ENCODE data around the gene RFC2. TPM values are rescaled to one million over a fixed set of nuclear protein-coding genes. Genes with fewer than 3 reads are reported as not detected.

The RFC2 gene
- total and polyA plus RNA-seq, 10 of the 15 experiments (the other 5 are each of a cell fraction or from before 2014, with no cell fraction given): 25.8 to 145 (median 90.9) TPM

DNA sequence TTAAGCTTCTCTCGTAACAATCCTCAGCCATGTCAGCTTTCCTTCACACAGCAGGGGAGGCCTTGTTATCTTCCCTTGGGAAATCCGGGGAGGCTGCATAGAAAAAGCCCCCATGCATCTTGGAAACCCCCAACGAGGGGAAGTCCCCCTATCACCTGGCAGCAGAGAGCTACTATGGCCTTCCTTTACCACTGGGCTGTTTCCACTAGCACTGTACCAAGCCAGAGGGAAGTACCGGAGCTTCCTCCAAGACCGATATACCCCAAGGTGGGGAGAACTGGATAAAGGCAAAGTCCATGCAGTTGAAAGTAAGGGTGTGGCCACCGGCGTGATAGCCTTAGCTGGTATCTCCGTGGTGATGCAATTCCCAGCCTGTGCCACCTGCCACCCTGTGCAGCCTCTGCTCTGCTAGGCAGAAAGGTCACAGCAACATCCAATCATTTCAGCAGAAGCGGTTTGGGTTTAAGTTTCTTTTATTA, 30.6 kb upstream of the RFC2 start (continued):
- TF ChIP-seq, protein P1, sequence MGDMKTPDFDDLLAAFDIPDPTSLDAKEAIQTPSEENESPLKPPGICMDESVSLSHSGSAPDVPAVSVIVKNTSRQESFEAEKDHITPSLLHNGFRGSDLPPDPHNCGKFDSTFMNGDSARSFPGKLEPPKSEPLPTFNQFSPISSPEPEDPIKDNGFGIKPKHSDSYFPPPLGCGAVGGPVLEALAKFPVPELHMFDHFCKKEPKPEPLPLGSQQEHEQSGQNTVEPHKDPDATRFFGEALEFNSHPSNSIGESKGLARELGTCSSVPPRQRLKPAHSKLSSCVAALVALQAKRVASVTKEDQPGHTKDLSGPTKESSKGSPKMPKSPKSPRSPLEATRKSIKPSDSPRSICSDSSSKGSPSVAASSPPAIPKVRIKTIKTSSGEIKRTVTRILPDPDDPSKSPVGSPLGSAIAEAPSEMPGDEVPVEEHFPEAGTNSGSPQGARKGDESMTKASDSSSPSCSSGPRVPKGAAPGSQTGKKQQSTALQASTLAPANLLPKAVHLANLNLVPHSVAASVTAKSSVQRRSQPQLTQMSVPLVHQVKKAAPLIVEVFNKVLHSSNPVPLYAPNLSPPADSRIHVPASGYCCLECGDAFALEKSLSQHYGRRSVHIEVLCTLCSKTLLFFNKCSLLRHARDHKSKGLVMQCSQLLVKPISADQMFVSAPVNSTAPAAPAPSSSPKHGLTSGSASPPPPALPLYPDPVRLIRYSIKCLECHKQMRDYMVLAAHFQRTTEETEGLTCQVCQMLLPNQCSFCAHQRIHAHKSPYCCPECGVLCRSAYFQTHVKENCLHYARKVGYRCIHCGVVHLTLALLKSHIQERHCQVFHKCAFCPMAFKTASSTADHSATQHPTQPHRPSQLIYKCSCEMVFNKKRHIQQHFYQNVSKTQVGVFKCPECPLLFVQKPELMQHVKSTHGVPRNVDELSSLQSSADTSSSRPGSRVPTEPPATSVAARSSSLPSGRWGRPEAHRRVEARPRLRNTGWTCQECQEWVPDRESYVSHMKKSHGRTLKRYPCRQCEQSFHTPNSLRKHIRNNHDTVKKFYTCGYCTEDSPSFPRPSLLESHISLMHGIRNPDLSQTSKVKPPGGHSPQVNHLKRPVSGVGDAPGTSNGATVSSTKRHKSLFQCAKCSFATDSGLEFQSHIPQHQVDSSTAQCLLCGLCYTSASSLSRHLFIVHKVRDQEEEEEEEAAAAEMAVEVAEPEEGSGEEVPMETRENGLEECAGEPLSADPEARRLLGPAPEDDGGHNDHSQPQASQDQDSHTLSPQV (IDR thresholded peaks at IDR 0.05): no peak
- no peak for TF ChIP-seq ATF7 (IDR thresholded peaks at IDR 0.05; ENCODE audit: low read depth)
- TF ChIP-seq IKZF2 (IDR thresholded peaks at IDR 0.05): peak; percentile 97
- TF ChIP-seq, protein P2, sequence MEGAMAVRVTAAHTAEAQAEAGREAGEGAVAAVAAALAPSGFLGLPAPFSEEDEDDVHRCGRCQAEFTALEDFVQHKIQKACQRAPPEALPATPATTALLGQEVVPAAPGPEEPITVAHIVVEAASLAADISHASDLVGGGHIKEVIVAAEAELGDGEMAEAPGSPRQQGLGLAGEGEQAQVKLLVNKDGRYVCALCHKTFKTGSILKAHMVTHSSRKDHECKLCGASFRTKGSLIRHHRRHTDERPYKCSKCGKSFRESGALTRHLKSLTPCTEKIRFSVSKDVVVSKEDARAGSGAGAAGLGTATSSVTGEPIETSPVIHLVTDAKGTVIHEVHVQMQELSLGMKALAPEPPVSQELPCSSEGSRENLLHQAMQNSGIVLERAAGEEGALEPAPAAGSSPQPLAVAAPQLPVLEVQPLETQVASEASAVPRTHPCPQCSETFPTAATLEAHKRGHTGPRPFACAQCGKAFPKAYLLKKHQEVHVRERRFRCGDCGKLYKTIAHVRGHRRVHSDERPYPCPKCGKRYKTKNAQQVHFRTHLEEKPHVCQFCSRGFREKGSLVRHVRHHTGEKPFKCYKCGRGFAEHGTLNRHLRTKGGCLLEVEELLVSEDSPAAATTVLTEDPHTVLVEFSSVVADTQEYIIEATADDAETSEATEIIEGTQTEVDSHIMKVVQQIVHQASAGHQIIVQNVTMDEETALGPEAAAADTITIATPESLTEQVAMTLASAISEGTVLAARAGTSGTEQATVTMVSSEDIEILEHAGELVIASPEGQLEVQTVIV (IDR thresholded peaks at IDR 0.05; ENCODE audit: borderline replicate concordance, partially characterized antibody): no peak
- TF ChIP-seq TCF3 (IDR thresholded peaks at IDR 0.05; ENCODE audit: borderline replicate concordance, insufficient read depth, low read depth, low read length): peak; percentile 48; the same call in 1 of the 2 replicates
- TF ChIP-seq, protein P3, sequence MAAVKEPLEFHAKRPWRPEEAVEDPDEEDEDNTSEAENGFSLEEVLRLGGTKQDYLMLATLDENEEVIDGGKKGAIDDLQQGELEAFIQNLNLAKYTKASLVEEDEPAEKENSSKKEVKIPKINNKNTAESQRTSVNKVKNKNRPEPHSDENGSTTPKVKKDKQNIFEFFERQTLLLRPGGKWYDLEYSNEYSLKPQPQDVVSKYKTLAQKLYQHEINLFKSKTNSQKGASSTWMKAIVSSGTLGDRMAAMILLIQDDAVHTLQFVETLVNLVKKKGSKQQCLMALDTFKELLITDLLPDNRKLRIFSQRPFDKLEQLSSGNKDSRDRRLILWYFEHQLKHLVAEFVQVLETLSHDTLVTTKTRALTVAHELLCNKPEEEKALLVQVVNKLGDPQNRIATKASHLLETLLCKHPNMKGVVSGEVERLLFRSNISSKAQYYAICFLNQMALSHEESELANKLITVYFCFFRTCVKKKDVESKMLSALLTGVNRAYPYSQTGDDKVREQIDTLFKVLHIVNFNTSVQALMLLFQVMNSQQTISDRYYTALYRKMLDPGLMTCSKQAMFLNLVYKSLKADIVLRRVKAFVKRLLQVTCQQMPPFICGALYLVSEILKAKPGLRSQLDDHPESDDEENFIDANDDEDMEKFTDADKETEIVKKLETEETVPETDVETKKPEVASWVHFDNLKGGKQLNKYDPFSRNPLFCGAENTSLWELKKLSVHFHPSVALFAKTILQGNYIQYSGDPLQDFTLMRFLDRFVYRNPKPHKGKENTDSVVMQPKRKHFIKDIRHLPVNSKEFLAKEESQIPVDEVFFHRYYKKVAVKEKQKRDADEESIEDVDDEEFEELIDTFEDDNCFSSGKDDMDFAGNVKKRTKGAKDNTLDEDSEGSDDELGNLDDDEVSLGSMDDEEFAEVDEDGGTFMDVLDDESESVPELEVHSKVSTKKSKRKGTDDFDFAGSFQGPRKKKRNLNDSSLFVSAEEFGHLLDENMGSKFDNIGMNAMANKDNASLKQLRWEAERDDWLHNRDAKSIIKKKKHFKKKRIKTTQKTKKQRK (IDR thresholded peaks at IDR 0.05; ENCODE audit: low read depth, low read length): no peak
- TF ChIP-seq ESRRA (IDR thresholded peaks at IDR 0.05; ENCODE audit: low read length): no peak
- TF ChIP-seq, protein P4, sequence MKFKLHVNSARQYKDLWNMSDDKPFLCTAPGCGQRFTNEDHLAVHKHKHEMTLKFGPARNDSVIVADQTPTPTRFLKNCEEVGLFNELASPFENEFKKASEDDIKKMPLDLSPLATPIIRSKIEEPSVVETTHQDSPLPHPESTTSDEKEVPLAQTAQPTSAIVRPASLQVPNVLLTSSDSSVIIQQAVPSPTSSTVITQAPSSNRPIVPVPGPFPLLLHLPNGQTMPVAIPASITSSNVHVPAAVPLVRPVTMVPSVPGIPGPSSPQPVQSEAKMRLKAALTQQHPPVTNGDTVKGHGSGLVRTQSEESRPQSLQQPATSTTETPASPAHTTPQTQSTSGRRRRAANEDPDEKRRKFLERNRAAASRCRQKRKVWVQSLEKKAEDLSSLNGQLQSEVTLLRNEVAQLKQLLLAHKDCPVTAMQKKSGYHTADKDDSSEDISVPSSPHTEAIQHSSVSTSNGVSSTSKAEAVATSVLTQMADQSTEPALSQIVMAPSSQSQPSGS (IDR thresholded peaks at IDR 0.05; ENCODE audit: low read length): no peak
- TF ChIP-seq, protein P5, sequence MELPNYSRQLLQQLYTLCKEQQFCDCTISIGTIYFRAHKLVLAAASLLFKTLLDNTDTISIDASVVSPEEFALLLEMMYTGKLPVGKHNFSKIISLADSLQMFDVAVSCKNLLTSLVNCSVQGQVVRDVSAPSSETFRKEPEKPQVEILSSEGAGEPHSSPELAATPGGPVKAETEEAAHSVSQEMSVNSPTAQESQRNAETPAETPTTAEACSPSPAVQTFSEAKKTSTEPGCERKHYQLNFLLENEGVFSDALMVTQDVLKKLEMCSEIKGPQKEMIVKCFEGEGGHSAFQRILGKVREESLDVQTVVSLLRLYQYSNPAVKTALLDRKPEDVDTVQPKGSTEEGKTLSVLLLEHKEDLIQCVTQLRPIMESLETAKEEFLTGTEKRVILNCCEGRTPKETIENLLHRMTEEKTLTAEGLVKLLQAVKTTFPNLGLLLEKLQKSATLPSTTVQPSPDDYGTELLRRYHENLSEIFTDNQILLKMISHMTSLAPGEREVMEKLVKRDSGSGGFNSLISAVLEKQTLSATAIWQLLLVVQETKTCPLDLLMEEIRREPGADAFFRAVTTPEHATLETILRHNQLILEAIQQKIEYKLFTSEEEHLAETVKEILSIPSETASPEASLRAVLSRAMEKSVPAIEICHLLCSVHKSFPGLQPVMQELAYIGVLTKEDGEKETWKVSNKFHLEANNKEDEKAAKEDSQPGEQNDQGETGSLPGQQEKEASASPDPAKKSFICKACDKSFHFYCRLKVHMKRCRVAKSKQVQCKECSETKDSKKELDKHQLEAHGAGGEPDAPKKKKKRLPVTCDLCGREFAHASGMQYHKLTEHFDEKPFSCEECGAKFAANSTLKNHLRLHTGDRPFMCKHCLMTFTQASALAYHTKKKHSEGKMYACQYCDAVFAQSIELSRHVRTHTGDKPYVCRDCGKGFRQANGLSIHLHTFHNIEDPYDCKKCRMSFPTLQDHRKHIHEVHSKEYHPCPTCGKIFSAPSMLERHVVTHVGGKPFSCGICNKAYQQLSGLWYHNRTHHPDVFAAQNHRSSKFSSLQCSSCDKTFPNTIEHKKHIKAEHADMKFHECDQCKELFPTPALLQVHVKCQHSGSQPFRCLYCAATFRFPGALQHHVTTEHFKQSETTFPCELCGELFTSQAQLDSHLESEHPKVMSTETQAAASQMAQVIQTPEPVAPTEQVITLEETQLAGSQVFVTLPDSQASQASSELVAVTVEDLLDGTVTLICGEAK (IDR thresholded peaks at IDR 0.05; ENCODE audit: borderline replicate concordance): no peak
- TF ChIP-seq MEF2B (IDR thresholded peaks at IDR 0.05; ENCODE audit: partially characterized antibody, poor library complexity, severe bottlenecking): peak; percentile 92
- 0 out of 2 replicates have a peak, but pooled peaks have one; percentile 37 for TF ChIP-seq SPI1 (IDR thresholded peaks at IDR 0.05; ENCODE audit: borderline replicate concordance, insufficient read depth, low read depth, low read length)
- TF ChIP-seq MYB (IDR thresholded peaks at IDR 0.05; ENCODE audit: borderline replicate concordance, low read depth, low read length): no peak
